Neural progenitor cell (in vitro differentiated cells): ENCODE data around the gene NINJ2. TPM values are rescaled to one million over a fixed set of nuclear protein-coding genes. Genes with fewer than 3 reads are reported as not detected.

Experiments
- DNase-seq: peaks from one replicate; pipeline ENCODE4 v3.0.0-alpha.2; 2016; ENCODE audit warnings: low spot score
- H2AFZ ChIP-seq: fragments of 200-600 bp; sonication (generic); replicated peaks from 2 replicates; pipeline ENCODE4 v1.6.1; 2016; ENCODE audit warnings: antibody characterized with exemption
- H3F3A ChIP-seq: fragments of 200-600 bp; sonication (generic); 2 replicates; pipeline ENCODE4 v1.6.1; 2016; ENCODE audit warnings: antibody characterized with exemption, low read depth
- H3K27ac ChIP-seq: fragments of 200-600 bp; sonication (generic); 2 replicates; pipeline ENCODE4 v1.5.1; 2016; ENCODE audit warnings: mild to moderate bottlenecking
- H3K27me3 ChIP-seq: fragments of 200-600 bp; sonication (generic); 2 replicates; pipeline ENCODE4 v1.6.1; 2016; ENCODE audit warnings: mild to moderate bottlenecking, moderate library complexity
- H3K36me3 ChIP-seq: fragments of 200-600 bp; sonication (generic); 2 replicates; pipeline ENCODE4 v1.5.1; 2016
- H3K4me1 ChIP-seq: fragments of 200-600 bp; sonication (generic); 2 replicates; pipeline ENCODE4 v1.6.1; 2016; ENCODE audit warnings: mixed run types
- H3K4me2 ChIP-seq: fragments of 200-600 bp; sonication (generic); 2 replicates; pipeline ENCODE4 v1.6.1; 2016
- H3K4me3 ChIP-seq: fragments of 200-600 bp; sonication (generic); 2 replicates; pipeline ENCODE4 v1.5.1; 2016
- H3K79me2 ChIP-seq: fragments of 200-600 bp; sonication (generic); 2 replicates; pipeline ENCODE4 v1.6.1; 2016; ENCODE audit warnings: low read depth
- H3K9ac ChIP-seq: fragments of 200-600 bp; sonication (generic); 2 replicates; pipeline ENCODE4 v1.6.1; 2016
- H3K9me3 ChIP-seq: fragments of 200-600 bp; sonication (generic); 2 replicates; pipeline ENCODE4 v1.5.1; 2016; ENCODE audit warnings: low read depth
- H4K20me1 ChIP-seq: fragments of 200-600 bp; sonication (generic); 2 replicates; pipeline ENCODE4 v1.6.1; 2016; ENCODE audit warnings: low read depth
- H3K27ac Mint-ChIP-seq: 3 replicates; pipeline ENCODE4 v1.8.0; 2021; ENCODE audit warnings: mixed read lengths
- H3K27me3 Mint-ChIP-seq: 2 replicates; pipeline ENCODE4 v1.8.0; 2022; ENCODE audit warnings: low read depth, mild to moderate bottlenecking, inconsistent platforms, moderate library complexity, mixed read lengths; ENCODE audit not compliant: insufficient read depth
- H3K36me3 Mint-ChIP-seq: 3 replicates; pipeline ENCODE4 v1.8.0; 2021; ENCODE audit warnings: mixed read lengths
- H3K4me1 Mint-ChIP-seq: 3 replicates; pipeline ENCODE4 v1.8.0; 2021; ENCODE audit warnings: mixed read lengths
- H3K4me3 Mint-ChIP-seq: 3 replicates; pipeline ENCODE4 v1.8.0; 2021; ENCODE audit warnings: mild to moderate bottlenecking, moderate library complexity, mixed read lengths
- H3K9me3 Mint-ChIP-seq: 3 replicates; pipeline ENCODE4 v1.8.0; 2020; ENCODE audit warnings: mixed read lengths
- CTCF ChIP-seq: fragments of 200-600 bp; sonication (generic); IDR thresholded peaks from 2 replicates; pipeline ENCODE4 v1.5.1; 2017; ENCODE audit warnings: antibody characterized with exemption, mild to moderate bottlenecking
- EZH2 ChIP-seq: fragments of 200-600 bp; sonication (generic); IDR thresholded peaks from 2 replicates; pipeline ENCODE4 v1.6.1; 2017; ENCODE audit warnings: antibody characterized with exemption, mild to moderate bottlenecking, moderate library complexity
- EZH2phosphoT487 ChIP-seq: fragments of 200-600 bp; sonication (generic); IDR thresholded peaks from 2 replicates; pipeline ENCODE4 v1.6.1; 2017; ENCODE audit warnings: antibody characterized with exemption
- total RNA-seq: library from RNA; depleted of rRNA; stranded (reverse); fragments of >200 nt; gene quantifications from 2 replicates; pipeline ENCODE4 v1.2.3, GENCODE V29; 2015; ENCODE audit warnings: low replicate concordance

Gene NINJ2
- total RNA-seq, 1 donor from 2014 or later: not detected

GRCh38 chr12:684416-684815 is 21.2 kb upstream of the NINJ2 start:
- no peak overlapping the region for H2AFZ ChIP-seq
- H3F3A ChIP-seq: peaks cover 4% of the 10 kb centered on the region
- no peaks in the 10 kb centered on the region for H4K20me1 ChIP-seq
- peak; percentile 10 for DNase-seq
- no peaks in the 10 kb centered on the region for H3K27me3 ChIP-seq
- Mint-ChIP-seq H3K4me1 (peaks cover 31% of the 10 kb centered on the region), H3K4me3 (no peak overlapping the region), H3K27ac (peak overlapping the region; percentile 73), H3K36me3 (no peaks in the 10 kb centered on the region), H3K27me3 (peaks cover 21% of the 10 kb centered on the region), H3K9me3 (peaks cover 11% of the 10 kb centered on the region)
- H3K36me3 ChIP-seq: no peaks in the 10 kb centered on the region
- no peak overlapping the region for H3K27ac ChIP-seq
- no peaks in the 10 kb centered on the region for H3K79me2 ChIP-seq
- TF ChIP-seq EZH2 (no peak), EZH2phosphoT487 (no peak), CTCF (no peak)
- no peak overlapping the region for H3K4me2 ChIP-seq
- H3K4me1 ChIP-seq: peaks cover 5% of the 10 kb centered on the region
- H3K9ac ChIP-seq: no peak overlapping the region
- no peak overlapping the region for H3K4me3 ChIP-seq
- no peaks in the 10 kb centered on the region for H3K9me3 ChIP-seq

GRCh38 chr12:681568-682256 is 18.5 kb upstream of the NINJ2 start:
- Histone ChIP-seq H3K4me2 (no peak overlapping the region), H3K27me3 (no peaks in the 10 kb centered on the region), H3K27ac (no peak overlapping the region), H4K20me1 (no peaks in the 10 kb centered on the region), H2AFZ (no peak overlapping the region), H3K4me1 (peaks cover 8% of the 10 kb centered on the region), H3K79me2 (no peaks in the 10 kb centered on the region), H3K9ac (no peak overlapping the region), H3F3A (peaks cover 18% of the 10 kb centered on the region), H3K4me3 (no peak overlapping the region), H3K36me3 (no peaks in the 10 kb centered on the region), H3K9me3 (no peaks in the 10 kb centered on the region)
- Mint-ChIP-seq H3K4me3 (no peak overlapping the region), H3K9me3 (peaks cover 10% of the 10 kb centered on the region), H3K27ac (no peak overlapping the region), H3K4me1 (peaks cover 39% of the 10 kb centered on the region), H3K36me3 (no peaks in the 10 kb centered on the region), H3K27me3 (peaks cover 28% of the 10 kb centered on the region)
- no peak for DNase-seq
- no peak for TF ChIP-seq EZH2
- TF ChIP-seq EZH2phosphoT487: no peak
- TF ChIP-seq CTCF: no peak

- no peak overlapping the region for H3K4me3 Mint-ChIP-seq
- H3K27ac Mint-ChIP-seq: no peak overlapping the region
- no peaks in the 10 kb centered on the region for H3K27me3 ChIP-seq
- no peaks in the 10 kb centered on the region for H4K20me1 ChIP-seq
- peaks cover 15% of the 10 kb centered on the region for H3K4me1 Mint-ChIP-seq
- peaks cover 4% of the 10 kb centered on the region for H3K9me3 Mint-ChIP-seq
- peaks cover 4% of the 10 kb centered on the region for H3K4me1 ChIP-seq
- H3K36me3 Mint-ChIP-seq: no peaks in the 10 kb centered on the region
- no peak for DNase-seq
- TF ChIP-seq EZH2phosphoT487: no peak
- no peak for TF ChIP-seq EZH2
- no peak for TF ChIP-seq CTCF
- H3F3A ChIP-seq: peaks cover 18% of the 10 kb centered on the region
- no peaks in the 10 kb centered on the region for H3K36me3 ChIP-seq
- no peaks in the 10 kb centered on the region for H3K9me3 ChIP-seq
- H2AFZ ChIP-seq: no peak overlapping the region
- H3K9ac ChIP-seq: no peak overlapping the region
- H3K4me2 ChIP-seq: no peak overlapping the region
- no peaks in the 10 kb centered on the region for H3K79me2 ChIP-seq
- peaks cover 25% of the 10 kb centered on the region for H3K27me3 Mint-ChIP-seq
- H3K27ac ChIP-seq: no peak overlapping the region
- H3K4me3 ChIP-seq: no peak overlapping the region
These were observed 15.8 kb upstream of the NINJ2 start for GRCh38 chr12:678747-679712.
